Raji (cell line): ENCODE results near the gene SACS.
A peak's percentile ranks its signal among the peaks of the same experiment; 100 is the strongest.

Source experiments
- POLR2A ChIP-seq: IDR thresholded peaks from 2 replicates; pipeline ENCODE4 v1.6.1; 2011; ENCODE audit warnings: low read depth, low read length, control low read depth; ENCODE audit not compliant: insufficient read depth

Gene SACS

DNA sequence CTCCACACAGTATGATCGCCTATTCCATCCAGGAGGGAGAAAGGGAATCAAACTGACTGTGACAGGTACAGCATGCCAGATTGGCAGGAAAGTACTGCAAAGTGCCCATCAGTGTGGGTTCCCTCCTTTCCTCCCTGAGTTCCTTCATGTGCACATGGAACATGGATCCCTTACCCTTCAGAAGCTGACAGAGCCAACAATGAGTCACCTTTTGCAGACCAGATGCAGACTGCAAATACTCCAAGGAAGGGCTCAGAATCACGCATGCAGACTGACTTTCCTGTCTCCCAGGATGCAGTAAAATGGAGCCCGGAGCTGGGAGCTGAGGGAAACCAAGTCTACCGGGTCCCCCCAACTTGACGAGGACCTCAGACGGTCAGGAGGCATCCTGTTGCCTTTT lies 41.8 kb downstream of the SACS start:
- no peak for TF ChIP-seq POLR2A

GRCh38 chr13:23386533-23386932 lies 47.0 kb downstream of the SACS start:
- no peak for TF ChIP-seq POLR2A

DNA sequence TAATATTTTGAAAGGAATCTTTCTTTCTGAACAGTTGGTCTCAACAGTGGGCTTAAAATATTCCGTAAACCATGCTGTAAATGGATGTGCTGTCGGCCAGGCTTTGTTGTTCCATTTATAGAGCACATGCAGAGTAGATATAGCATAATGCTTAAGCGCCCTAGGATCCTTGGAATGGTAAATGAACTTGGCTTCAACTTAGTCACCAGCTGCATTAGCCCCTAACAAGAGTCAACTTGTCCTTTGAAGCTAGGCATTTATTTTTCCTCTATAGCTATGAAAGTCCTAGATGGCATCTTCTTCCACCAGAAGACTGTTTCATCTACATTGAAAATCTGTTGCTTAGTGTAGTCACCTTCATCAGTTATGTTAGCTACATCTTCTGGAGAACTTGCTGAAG lies 47.6 kb downstream of the SACS start:
- TF ChIP-seq POLR2A, result no peak

GRCh38 chr13:23384111-23384510 lies 49.4 kb downstream of the SACS start:
- TF ChIP-seq POLR2A, result no peak

- no peak for TF ChIP-seq POLR2A
These were observed 50.4 kb downstream of the SACS start for GRCh38 chr13:23383151-23383550.

DNA sequence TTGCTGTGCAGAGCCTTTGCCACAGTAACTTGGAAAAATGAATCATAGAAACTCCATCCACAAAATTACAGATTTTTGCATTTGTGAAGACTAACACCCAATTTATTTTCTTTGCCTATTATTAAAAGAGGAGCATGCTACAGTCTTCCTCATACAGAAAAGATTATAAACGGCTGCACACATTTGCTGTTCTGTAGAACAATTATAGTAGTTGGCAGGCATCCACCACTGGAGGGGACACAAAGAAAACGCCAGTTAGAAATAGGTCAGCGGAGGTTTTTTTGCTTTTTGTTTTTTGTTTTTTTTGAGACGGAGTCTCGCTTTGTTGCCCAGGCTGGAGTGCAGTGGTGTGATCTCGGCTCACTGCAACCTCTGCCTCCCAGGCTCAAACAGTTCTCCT lies 51.6 kb downstream of the SACS start:
- TF ChIP-seq POLR2A, result no peak

DNA sequence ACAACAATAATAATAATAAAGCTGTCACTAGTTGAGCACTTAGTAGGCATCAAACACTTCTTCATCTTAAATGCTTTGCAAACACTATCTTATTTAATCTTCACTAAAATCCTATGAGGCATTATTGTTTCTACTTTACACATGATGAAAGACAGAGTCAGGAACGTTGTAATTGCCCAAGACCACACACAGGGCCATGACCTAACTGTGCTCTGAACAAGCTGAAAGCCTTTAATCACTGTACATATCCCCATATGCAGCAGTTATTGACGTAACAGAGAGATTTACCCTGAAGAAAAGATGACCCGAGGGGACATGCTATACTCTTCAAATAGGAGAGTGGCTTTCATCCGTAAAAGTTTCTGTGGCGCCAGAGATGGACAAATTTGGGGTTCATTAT lies 53.0 kb downstream of the SACS start:
- no peak for TF ChIP-seq POLR2A

DNA sequence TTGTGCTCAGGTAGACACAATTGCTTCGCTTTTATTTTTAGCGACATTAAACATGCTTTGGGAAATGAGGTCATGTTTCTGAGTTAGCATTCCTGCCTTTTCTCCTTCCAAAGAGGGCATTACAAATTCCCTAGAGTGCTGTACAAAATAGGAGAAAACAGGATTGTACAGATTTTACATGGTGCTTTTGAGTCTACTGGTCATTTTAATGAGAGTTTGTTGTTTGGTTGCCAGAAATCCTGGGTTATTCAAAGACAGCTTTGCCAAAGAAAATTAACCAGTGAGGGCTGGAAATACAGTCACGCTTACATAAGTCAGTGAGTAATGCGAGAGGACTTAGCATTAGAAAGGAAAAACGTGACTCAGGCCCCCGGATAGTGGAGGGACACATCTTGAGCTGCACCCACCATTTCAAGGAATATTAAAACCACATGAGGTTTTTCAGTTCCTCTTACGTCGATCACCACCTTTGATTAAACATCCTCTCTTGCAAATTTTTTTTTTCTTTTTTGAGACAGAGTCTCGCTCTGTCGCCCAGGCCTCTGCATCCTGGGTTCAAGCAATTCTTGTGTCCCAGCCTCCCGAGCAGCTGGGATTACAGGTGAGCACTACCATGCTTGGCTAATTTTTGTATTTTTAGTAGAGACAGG lies 55.4 kb downstream of the SACS start:
- TF ChIP-seq POLR2A, result no peak

- TF ChIP-seq POLR2A, result no peak
These were observed 55.9 kb downstream of the SACS start for GRCh38 chr13:23377579-23377978.

- TF ChIP-seq POLR2A, result peak; percentile 39
These were observed 58.2 kb downstream of the SACS start for GRCh38 chr13:23375001-23375971.

DNA sequence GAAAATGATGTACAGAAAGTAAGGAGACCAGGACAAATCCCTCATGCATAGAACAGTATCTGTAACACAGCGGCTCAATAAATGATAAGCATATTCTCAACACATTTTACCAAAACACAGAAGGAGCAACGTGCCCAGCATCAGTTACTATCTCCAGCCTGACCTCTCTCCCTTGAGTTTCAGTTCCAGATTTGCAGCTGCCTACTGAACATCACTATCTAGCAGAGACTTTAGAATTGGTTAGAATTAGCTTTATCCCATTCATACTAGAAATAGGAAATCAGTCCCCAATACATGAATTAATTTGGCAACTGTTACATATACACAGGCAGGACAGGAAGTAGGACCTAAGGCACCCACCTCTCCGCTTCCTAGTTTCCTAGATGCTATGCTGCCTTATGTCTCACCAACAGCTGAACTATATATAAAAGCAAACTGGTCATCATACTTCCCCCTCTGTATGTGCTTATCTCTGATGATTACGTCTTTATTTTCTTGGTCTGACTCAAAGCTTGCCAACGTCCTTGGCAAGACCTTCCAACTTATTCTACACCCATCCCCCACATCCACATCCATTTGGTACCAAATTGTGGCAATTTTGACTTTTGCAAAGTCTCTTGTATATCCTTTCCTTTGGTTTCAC lies 61.1 kb downstream of the SACS start:
- no peak for TF ChIP-seq POLR2A

DNA sequence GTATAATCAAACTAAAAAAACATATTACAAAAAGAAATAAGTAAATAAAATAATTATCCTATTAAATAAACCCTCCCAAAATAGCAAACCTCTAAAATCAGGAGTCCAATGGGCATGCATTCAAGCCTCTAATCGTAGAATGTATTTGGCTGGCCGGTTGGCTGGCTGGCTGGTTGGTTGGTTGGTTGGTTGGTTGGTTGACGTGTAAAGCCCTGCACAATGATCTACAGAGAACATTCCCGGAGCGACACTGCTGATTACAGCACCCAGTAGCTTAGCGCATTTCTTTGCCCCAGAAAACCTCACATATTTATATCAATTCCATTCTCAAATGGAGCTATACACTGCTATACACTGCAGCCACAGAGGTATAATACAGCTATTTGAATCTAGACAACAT lies 65.6 kb downstream of the SACS start:
- no peak for TF ChIP-seq POLR2A

- TF ChIP-seq POLR2A, result no peak
These were observed 67.8 kb downstream of the SACS start for GRCh38 chr13:23365652-23366051.

DNA sequence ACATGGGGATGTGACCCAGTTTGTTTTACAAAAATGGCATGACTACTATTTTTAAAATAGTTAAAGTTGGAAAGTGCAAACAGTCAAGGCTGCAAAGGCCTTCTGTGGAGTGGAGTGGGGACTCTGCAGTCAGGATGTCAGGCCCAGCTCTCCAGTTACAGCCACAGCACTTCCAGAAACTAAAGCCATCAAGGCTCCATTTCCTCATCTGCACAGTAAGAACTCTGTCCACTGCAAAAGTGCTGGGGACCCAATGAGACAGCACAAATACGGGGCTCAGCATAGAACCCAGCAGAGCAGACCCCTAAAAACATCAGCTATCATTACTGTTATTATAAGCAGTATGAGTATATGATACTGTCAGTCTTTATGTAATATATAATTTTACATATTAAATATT lies 73.6 kb downstream of the SACS start:
- no peak for TF ChIP-seq POLR2A

DNA sequence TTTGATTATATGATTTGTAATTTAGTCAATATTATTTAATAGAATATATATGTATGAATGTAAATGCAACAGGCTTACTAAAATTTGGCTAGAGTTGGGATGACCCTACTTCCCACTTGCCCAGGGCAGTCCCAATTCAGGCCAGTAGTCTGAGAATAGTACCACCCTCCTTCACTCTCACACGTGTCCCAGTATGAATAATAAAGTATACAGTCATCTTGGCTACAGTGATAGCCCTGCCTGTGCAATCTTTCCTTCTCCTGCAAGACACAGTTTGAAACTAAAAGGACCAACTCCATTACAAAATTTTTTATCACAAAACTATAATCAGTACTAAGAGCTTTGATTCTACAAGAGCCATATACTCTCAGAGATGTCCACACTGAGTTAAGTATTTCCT lies 76.2 kb downstream of the SACS start:
- TF ChIP-seq POLR2A, result no peak

- TF ChIP-seq POLR2A, result no peak
These were observed 77.1 kb downstream of the SACS start for GRCh38 chr13:23356368-23356767.
